Neural cell (in vitro differentiated cells): Measurements from ENCODE around the gene PRKCZ. TPM values are rescaled to one million over a fixed set of nuclear protein-coding genes. Genes with fewer than 3 reads are reported as not detected.

Experiments used
- H2AFZ ChIP-seq: fragments of 200-600, 300-800 bp; sonication (generic), shearing (Covaris generic); 2 replicates; pipeline ENCODE4 v1.6.0; 2014; ENCODE audit warnings: low read depth, mild to moderate bottlenecking, antibody characterized with exemption, low read length, moderate library complexity
- H3F3A ChIP-seq: fragments of 200-600 bp; shearing (Covaris generic); 2 replicates; pipeline ENCODE4 v1.6.1; 2016; ENCODE audit warnings: mild to moderate bottlenecking, moderate library complexity, mixed read lengths, antibody characterized with exemption, low read length; ENCODE audit not compliant: insufficient read depth, poor library complexity, severe bottlenecking
- H3K27ac ChIP-seq: fragments of 200-600, 300-800 bp; sonication (generic), shearing (Covaris generic); 2 replicates; pipeline ENCODE4 v1.5.1; 2014; ENCODE audit warnings: mild to moderate bottlenecking, low read length, moderate library complexity
- H3K27me3 ChIP-seq: fragments of 300-800, 200-600 bp; sonication (generic), shearing (Covaris generic); 2 replicates; pipeline ENCODE4 v1.6.0; 2014; ENCODE audit warnings: mild to moderate bottlenecking, low read depth, low read length, moderate library complexity; ENCODE audit not compliant: insufficient read depth
- H3K36me3 ChIP-seq: fragments of 300-800, 200-600 bp; sonication (generic), shearing (Covaris generic); 2 replicates; pipeline ENCODE4 v1.5.1; 2014; ENCODE audit warnings: mild to moderate bottlenecking, antibody characterized with exemption, low read length, moderate library complexity; ENCODE audit not compliant: insufficient read depth
- H3K4me2 ChIP-seq: fragments of 300-800, 200-600 bp; sonication (generic), shearing (Covaris generic); 2 replicates; pipeline ENCODE4 v1.6.0; 2014; ENCODE audit warnings: mild to moderate bottlenecking, low read length
- H3K4me3 ChIP-seq: fragments of 300-800, 200-600 bp; sonication (generic), shearing (Covaris generic); 2 replicates; pipeline ENCODE4 v1.5.1; 2014; ENCODE audit warnings: mild to moderate bottlenecking, low read length, moderate library complexity
- H3K79me2 ChIP-seq: fragments of 200-600 bp; shearing (Covaris generic); replicated peaks from 2 replicates; pipeline ENCODE4 v1.6.0; 2014; ENCODE audit warnings: mild to moderate bottlenecking, low read length, moderate library complexity; ENCODE audit not compliant: insufficient read depth
- H3K9ac ChIP-seq: fragments of 300-800, 200-600 bp; sonication (generic), shearing (Covaris generic); 2 replicates; pipeline ENCODE4 v1.6.1; 2016; ENCODE audit warnings: mild to moderate bottlenecking, low read length, mixed read lengths
- H3K9me2 ChIP-seq: fragments of 200-600 bp; shearing (Covaris generic); 2 replicates; pipeline ENCODE4 v1.6.1; 2016; ENCODE audit warnings: mild to moderate bottlenecking, low read length, mixed read lengths; ENCODE audit not compliant: insufficient read depth
- H3K9me3 ChIP-seq: fragments of 200-600, 300-800 bp; sonication (generic), shearing (Covaris generic); 2 replicates; pipeline ENCODE4 v1.6.1; 2016; ENCODE audit warnings: mild to moderate bottlenecking, mixed run types, low read length, moderate library complexity, mixed read lengths
- H4K20me1 ChIP-seq: fragments of 200-600 bp; shearing (Covaris generic); 2 replicates; pipeline ENCODE4 v1.6.1; 2016; ENCODE audit warnings: mild to moderate bottlenecking, mixed run types; ENCODE audit not compliant: insufficient read depth
- EP300 ChIP-seq: fragments of 450-650 bp; conservative IDR thresholded peaks from 2 replicates; pipeline ENCODE4 v1.6.1; 2014; ENCODE audit warnings: antibody characterized with exemption, mild to moderate bottlenecking, moderate library complexity; ENCODE audit not compliant: poor library complexity, severe bottlenecking
- EZH2 ChIP-seq: fragments of 200-600, 300-800 bp; shearing (Covaris generic), sonication (generic); IDR thresholded peaks from 2 replicates; pipeline ENCODE4 v1.6.1; 2014; ENCODE audit warnings: antibody characterized with exemption, low read length, borderline replicate concordance, mild to moderate bottlenecking; ENCODE audit not compliant: insufficient read depth, poor library complexity, severe bottlenecking
- MXI1 ChIP-seq: fragments of 450-650 bp; conservative IDR thresholded peaks from 2 replicates; pipeline ENCODE4 v1.6.1; 2014; ENCODE audit warnings: antibody characterized with exemption, mild to moderate bottlenecking; ENCODE audit not compliant: poor library complexity, severe bottlenecking
- POLR2AphosphoS5 ChIP-seq: IDR thresholded peaks from 2 replicates; pipeline ENCODE4 v1.6.1; 2012
- RAD21 ChIP-seq: fragments of 450-650 bp; conservative IDR thresholded peaks from 2 replicates; pipeline ENCODE4 v1.6.1; 2014; ENCODE audit warnings: antibody characterized with exemption, mild to moderate bottlenecking, moderate library complexity
- REST ChIP-seq: IDR thresholded peaks from 2 replicates; pipeline ENCODE4 v1.6.1; 2012; ENCODE audit warnings: borderline replicate concordance
- SMC3 ChIP-seq: fragments of 450-650 bp; conservative IDR thresholded peaks from 2 replicates; pipeline ENCODE4 v1.6.1; 2014; ENCODE audit warnings: antibody characterized with exemption, mild to moderate bottlenecking, moderate library complexity; ENCODE audit not compliant: poor library complexity
- TAF1 ChIP-seq: IDR thresholded peaks from 2 replicates; pipeline ENCODE4 v1.6.1; 2012; ENCODE audit warnings: low read depth
- polyA plus RNA-seq: library from polyadenylated mRNA; depleted of rRNA; stranded (reverse); fragments of >200 nt; gene quantifications from 2 replicates; pipeline ENCODE4 v1.2.3, GENCODE V29; 2014
- TF ChIP-seq, protein P1 (sequence below): fragments of 450-650 bp; IDR thresholded peaks from 2 replicates; pipeline ENCODE4 v1.5.1; 2014; ENCODE audit warnings: antibody characterized with exemption, mild to moderate bottlenecking, moderate library complexity; ENCODE audit not compliant: poor library complexity, severe bottlenecking

The PRKCZ gene
- polyA plus RNA-seq, 1 donor from 2014 or later, result 54.9 TPM

DNA sequence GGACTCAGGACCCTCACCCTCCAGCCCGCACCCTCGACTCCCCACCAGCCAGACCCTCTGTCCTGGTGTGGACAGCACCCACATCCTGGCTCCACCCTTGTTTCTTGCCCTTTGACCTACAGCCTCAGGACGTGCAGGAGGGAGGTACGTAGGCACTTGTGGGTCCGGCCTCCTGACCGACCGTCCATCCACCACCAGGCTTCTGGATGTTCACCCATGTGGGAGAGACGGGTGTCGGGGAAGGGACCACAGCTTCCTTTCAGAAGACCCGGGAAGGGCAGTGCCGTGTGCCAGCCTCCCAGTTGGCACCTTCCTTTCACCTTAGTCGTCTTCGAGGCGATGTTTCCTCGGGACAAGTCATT lies 61.4 kb downstream of the PRKCZ start:
- H3K36me3 ChIP-seq, result no peaks in the 10 kb centered on the region
- no peaks in the 10 kb centered on the region for H3K9me3 ChIP-seq
- no peaks in the 10 kb centered on the region for H4K20me1 ChIP-seq
- no peak overlapping the region for H2AFZ ChIP-seq
- H3K9me2 ChIP-seq, result no peaks in the 10 kb centered on the region
- H3K27ac ChIP-seq, result no peak overlapping the region
- H3F3A ChIP-seq, result no peaks in the 10 kb centered on the region
- no peak overlapping the region for H3K4me2 ChIP-seq
- no peaks in the 10 kb centered on the region for H3K79me2 ChIP-seq
- no peak overlapping the region for H3K9ac ChIP-seq
- H3K27me3 ChIP-seq, result no peaks in the 10 kb centered on the region
- TF ChIP-seq POLR2AphosphoS5 (no peak), TAF1 (no peak), SMC3 (no peak), RAD21 (no peak), EP300 (no peak), EZH2 (no peak), REST (no peak), MXI1 (no peak)
- TF ChIP-seq, protein P1, sequence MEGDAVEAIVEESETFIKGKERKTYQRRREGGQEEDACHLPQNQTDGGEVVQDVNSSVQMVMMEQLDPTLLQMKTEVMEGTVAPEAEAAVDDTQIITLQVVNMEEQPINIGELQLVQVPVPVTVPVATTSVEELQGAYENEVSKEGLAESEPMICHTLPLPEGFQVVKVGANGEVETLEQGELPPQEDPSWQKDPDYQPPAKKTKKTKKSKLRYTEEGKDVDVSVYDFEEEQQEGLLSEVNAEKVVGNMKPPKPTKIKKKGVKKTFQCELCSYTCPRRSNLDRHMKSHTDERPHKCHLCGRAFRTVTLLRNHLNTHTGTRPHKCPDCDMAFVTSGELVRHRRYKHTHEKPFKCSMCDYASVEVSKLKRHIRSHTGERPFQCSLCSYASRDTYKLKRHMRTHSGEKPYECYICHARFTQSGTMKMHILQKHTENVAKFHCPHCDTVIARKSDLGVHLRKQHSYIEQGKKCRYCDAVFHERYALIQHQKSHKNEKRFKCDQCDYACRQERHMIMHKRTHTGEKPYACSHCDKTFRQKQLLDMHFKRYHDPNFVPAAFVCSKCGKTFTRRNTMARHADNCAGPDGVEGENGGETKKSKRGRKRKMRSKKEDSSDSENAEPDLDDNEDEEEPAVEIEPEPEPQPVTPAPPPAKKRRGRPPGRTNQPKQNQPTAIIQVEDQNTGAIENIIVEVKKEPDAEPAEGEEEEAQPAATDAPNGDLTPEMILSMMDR, result no peak
- no peak overlapping the region for H3K4me3 ChIP-seq

DNA sequence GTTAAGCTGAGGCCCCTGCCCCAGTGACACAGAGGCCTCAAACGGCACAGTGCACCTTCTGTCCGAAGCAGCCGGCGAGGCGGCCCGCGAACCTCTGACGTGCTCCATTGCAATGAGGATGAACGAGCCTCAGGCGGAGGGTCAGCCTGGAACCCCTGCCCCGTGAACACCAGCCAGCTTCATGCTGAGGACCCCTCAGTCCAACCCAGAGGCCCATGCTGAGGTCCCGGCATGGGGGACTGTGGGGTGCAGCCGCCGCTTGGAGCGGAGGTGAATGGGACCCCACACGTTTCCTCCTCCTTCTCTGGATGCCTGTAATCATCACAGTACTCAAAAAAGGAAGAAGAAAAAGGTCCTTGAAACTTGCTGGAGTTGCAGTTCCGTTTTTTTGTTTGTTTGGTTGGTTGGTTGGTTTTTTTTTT lies 62.1 kb downstream of the PRKCZ start:
- no peak for TF ChIP-seq EP300
- no peak for TF ChIP-seq REST
- no peak for TF ChIP-seq POLR2AphosphoS5
- no peak for TF ChIP-seq TAF1
- TF ChIP-seq EZH2, result no peak
- no peak for TF ChIP-seq RAD21
- no peak for TF ChIP-seq SMC3
- TF ChIP-seq MXI1, result no peak
- TF ChIP-seq, protein P1, result no peak
- no peaks in the 10 kb centered on the region for H3K9me2 ChIP-seq
- H4K20me1 ChIP-seq, result no peaks in the 10 kb centered on the region
- H3K36me3 ChIP-seq, result no peaks in the 10 kb centered on the region
- H3K9ac ChIP-seq, result no peak overlapping the region
- H3K79me2 ChIP-seq, result no peaks in the 10 kb centered on the region
- no peak overlapping the region for H3K4me2 ChIP-seq
- no peaks in the 10 kb centered on the region for H3F3A ChIP-seq
- no peak overlapping the region for H3K27ac ChIP-seq
- H2AFZ ChIP-seq, result no peak overlapping the region
- no peaks in the 10 kb centered on the region for H3K27me3 ChIP-seq
- no peaks in the 10 kb centered on the region for H3K9me3 ChIP-seq
- H3K4me3 ChIP-seq, result no peak overlapping the region
